Tibial nerve (tissue), 4 donors: ENCODE data around the gene LINC01488. TPM values are rescaled to one million over a fixed set of nuclear protein-coding genes. Genes with fewer than 3 reads are reported as not detected.

Experiments used
- DNase-seq, 2 donors: peaks; one replicate each; pipeline ENCODE4 v3.0.0-alpha.2; 2019; ENCODE audit warnings: low spot score in 2 of 2
- H3K27ac ChIP-seq, 4 donors: fragments of 200-600 bp; sonication (generic) in 3 of 4; one replicate each; pipeline ENCODE4 v1.5.1; 2017 to 2019; ENCODE audit warnings: mild to moderate bottlenecking in 1 of 4
- H3K27me3 ChIP-seq, 2 donors: fragments of 200-600 bp; sonication (generic) in 1 of 2; one replicate each; pipeline versions ENCODE4 v1.5.1 to v1.6.0; 2017 to 2019
- H3K36me3 ChIP-seq, 3 donors: fragments of 200-600 bp; sonication (generic); one replicate each; pipeline ENCODE4 v1.5.1; 2018 to 2019
- H3K4me1 ChIP-seq, 4 donors: fragments of 200-600 bp; sonication (generic) in 3 of 4; one replicate each; pipeline ENCODE4 v1.5.1; 2017 to 2019
- H3K4me3 ChIP-seq, 4 donors: fragments of 200-600 bp; sonication (generic) in 3 of 4; one replicate each; pipeline ENCODE4 v1.5.1; 2017 to 2019; ENCODE audit warnings: mild to moderate bottlenecking in 1 of 4, moderate library complexity in 1 of 4
- H3K9me3 ChIP-seq, 4 donors: fragments of 200-600 bp; sonication (generic) in 3 of 4; one replicate each; pipeline ENCODE4 v1.5.1; 2017 to 2019
- EP300 ChIP-seq, 2 donors: sonication (generic); formaldehyde crosslinking; IDR thresholded peaks; one replicate each; pipeline ENCODE4 v1.6.1; 2017; ENCODE audit warnings: antibody characterized with exemption in 2 of 2, mild to moderate bottlenecking in 1 of 2
- POLR2A ChIP-seq, 2 donors: fragments of 450-650 bp; IDR thresholded peaks; one replicate each; pipeline ENCODE4 v1.6.1; 2017; ENCODE audit warnings: antibody characterized with exemption in 2 of 2, mild to moderate bottlenecking in 2 of 2, moderate library complexity in 2 of 2
- WGBS, 2 donors: methylation state at CpG; one replicate each; pipeline ENCODE4 v1.1.5; 2018; 5-methylcytosine and 5-hydroxymethylcytosine counted together
- total RNA-seq, 4 donors: library from RNA; depleted of rRNA; stranded (reverse); fragments of >200 nt; gene quantifications; one replicate each; pipeline ENCODE4 v1.1.0, GENCODE V29; 2016
- TF ChIP-seq, protein P1 (sequence below), 5 experiments: fragments of 200-600 bp in 3 of 5; fragments of 450-650 bp in 2 of 5; sonication (generic) in 3 of 5; IDR thresholded peaks; one replicate each; pipeline ENCODE4 v1.5.1; 2016 to 2019; ENCODE audit warnings: antibody characterized with exemption in 5 of 5, mild to moderate bottlenecking in 3 of 5, moderate library complexity in 2 of 5

The LINC01488 gene
- total RNA-seq, 4 donors from 2014 or later, result not detected

DNA sequence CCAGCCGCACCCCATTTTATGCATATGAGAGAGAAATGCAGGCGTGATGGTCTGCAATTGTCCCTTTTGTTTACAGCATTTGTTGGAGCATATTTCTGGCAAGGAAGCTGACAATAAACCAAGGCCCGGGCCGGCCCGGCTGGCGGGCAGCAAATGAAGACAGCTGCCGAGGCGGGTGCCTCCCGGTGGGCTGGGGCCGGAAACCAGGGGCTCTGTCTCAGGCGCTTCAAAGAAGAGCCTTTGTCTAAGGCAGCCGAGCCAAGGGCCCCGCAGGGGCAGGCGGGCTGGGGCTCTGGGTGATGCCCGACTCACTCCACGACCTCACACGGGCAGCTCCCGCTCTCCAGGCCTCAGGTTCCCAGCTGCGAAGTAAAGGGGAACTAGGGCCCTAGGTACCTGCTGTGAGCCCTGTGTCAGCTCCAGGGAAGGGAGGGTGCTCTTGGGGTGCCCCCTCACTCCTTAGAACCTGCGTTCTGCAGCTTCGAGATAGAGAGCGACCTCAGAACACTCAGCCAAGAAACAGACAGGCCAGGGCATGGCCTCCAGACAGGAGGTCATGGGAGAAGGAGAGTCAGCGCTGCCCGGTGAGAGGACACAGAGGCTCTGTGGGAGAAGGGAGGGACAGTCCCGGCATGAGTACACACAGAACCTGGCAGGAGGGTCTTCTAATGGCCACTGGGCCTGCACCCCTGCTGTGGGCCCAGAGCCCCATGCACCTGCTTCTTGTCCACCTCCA is 2.4 kb downstream of the LINC01488 start:
- Histone ChIP-seq H3K4me3 (no peak overlapping the region), H3K27ac (peak overlapping the region in 1 of 4 donors; percentile 21), H3K4me1 (peaks cover 0 to 71% (median 34%) of the 10 kb centered on the region in 4 donors), H3K27me3 (no peaks in the 10 kb centered on the region), H3K36me3 (no peaks in the 10 kb centered on the region), H3K9me3 (no peaks in the 10 kb centered on the region)
- no peak for DNase-seq
- WGBS, 2 donors, result 59 to 72% methylated on average over 15 to 25 of the region's 25 CpGs
- TF ChIP-seq EP300 (IDR thresholded peaks at IDR 0.05), result no peak
- TF ChIP-seq, protein P1, sequence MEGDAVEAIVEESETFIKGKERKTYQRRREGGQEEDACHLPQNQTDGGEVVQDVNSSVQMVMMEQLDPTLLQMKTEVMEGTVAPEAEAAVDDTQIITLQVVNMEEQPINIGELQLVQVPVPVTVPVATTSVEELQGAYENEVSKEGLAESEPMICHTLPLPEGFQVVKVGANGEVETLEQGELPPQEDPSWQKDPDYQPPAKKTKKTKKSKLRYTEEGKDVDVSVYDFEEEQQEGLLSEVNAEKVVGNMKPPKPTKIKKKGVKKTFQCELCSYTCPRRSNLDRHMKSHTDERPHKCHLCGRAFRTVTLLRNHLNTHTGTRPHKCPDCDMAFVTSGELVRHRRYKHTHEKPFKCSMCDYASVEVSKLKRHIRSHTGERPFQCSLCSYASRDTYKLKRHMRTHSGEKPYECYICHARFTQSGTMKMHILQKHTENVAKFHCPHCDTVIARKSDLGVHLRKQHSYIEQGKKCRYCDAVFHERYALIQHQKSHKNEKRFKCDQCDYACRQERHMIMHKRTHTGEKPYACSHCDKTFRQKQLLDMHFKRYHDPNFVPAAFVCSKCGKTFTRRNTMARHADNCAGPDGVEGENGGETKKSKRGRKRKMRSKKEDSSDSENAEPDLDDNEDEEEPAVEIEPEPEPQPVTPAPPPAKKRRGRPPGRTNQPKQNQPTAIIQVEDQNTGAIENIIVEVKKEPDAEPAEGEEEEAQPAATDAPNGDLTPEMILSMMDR (IDR thresholded peaks at IDR 0.05), result no peak
- TF ChIP-seq POLR2A (IDR thresholded peaks at IDR 0.05), result no peak

DNA sequence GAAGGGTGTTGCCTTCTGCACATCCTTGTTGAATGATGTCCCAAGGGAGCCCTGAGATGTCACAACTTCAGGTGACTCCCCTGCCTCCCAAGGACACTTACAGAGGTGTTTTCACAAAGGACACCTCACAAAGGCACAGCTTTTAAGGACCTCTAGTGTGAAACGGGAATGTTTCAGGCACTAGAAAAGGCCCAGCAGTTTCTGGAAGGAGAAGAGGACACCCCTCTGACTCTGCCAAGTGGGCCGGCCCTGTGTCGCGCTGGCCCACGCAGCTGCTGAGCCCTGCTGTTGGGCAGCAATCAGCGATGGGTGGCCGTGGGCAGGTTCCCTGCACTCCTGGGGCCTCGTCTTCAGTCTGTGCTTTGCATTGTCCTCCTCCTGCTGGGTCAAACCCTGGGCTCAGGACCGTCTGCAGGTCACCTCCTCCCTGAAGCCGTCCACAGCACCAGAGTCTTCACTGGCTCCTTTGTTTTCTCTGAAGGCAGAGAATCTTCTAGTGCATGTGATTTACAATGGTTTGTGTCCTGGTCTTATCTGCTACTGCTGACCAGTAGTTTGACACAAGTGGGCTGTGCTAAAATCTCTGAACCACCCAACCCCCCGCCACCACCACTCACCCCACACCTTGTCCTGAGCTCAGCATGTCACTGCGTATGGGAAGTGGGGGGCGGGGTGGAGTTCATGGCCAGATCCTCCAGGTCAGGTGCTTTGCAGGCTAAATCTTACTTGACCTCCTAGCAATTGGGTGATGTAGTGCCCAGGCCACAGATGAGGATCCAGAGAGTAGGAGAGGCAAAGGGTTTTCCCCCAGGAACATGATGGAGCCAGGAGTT is 3.2 kb downstream of the LINC01488 start:
- no peaks in the 10 kb centered on the region for H3K9me3 ChIP-seq
- TF ChIP-seq POLR2A (IDR thresholded peaks at IDR 0.05) (no peak), EP300 (IDR thresholded peaks at IDR 0.05) (no peak)
- TF ChIP-seq, protein P1 (IDR thresholded peaks at IDR 0.05), result no peak
- no peak for DNase-seq
- no peaks in the 10 kb centered on the region for H3K27me3 ChIP-seq
- H3K4me1 ChIP-seq, result peaks cover 0 to 74% (median 33%) of the 10 kb centered on the region in 4 donors
- WGBS, 2 donors, result 60 to 62% methylated on average over 12 to 13 of the region's 13 CpGs
- H3K36me3 ChIP-seq, result no peaks in the 10 kb centered on the region
- peak overlapping the region in 2 of 4 donors; percentile 21 to 23 for H3K27ac ChIP-seq
- H3K4me3 ChIP-seq, result no peak overlapping the region

DNA sequence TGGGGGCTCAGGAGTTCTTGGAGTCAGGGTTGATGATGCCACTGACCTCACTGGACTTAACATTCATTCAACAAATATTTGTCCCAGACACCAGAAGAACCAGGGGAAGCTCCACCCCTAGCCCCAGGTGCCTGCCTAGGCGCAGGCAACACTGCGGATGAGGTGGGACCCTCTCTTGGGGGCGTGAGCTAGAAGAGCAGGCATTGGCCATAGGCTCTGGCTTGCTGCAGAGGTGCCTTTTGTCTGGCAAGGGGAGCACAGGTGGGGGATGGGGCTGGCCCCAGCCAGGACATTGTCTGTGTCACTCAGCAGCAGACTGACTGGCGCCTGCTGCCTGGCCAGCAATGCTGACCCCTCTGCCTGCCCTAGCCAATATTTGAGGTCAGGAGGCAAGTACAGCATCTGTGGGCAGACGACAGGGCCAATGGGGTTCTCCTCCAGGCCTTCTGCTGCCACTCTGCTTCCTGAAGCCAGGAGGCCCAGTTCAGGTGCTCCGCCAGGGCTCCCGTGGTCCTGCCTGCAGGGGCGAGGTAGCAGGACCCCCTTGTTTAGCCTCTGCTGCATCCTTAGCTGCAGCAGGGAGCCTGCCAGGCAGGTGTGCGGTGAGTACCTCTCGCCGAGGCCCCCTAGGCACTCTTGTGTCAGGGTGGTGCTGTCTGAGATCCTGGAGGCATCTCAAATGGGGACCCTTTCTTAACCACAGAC is 4.0 kb downstream of the LINC01488 start:
- peaks cover 0 to 67% (median 26%) of the 10 kb centered on the region in 4 donors for H3K4me1 ChIP-seq
- no peaks in the 10 kb centered on the region for H3K36me3 ChIP-seq
- H3K9me3 ChIP-seq, result no peaks in the 10 kb centered on the region
- no peak overlapping the region for H3K4me3 ChIP-seq
- 88 to 95% methylated on average over 4 to 7 of the region's 11 CpGs for WGBS, 2 donors
- no peak for DNase-seq
- H3K27ac ChIP-seq, result peak overlapping the region in 1 of 4 donors; percentile 76
- H3K27me3 ChIP-seq, result no peaks in the 10 kb centered on the region
- TF ChIP-seq POLR2A (IDR thresholded peaks at IDR 0.05), result no peak
- TF ChIP-seq, protein P1 (IDR thresholded peaks at IDR 0.05), result no peak
- TF ChIP-seq EP300 (IDR thresholded peaks at IDR 0.05), result no peak

DNA sequence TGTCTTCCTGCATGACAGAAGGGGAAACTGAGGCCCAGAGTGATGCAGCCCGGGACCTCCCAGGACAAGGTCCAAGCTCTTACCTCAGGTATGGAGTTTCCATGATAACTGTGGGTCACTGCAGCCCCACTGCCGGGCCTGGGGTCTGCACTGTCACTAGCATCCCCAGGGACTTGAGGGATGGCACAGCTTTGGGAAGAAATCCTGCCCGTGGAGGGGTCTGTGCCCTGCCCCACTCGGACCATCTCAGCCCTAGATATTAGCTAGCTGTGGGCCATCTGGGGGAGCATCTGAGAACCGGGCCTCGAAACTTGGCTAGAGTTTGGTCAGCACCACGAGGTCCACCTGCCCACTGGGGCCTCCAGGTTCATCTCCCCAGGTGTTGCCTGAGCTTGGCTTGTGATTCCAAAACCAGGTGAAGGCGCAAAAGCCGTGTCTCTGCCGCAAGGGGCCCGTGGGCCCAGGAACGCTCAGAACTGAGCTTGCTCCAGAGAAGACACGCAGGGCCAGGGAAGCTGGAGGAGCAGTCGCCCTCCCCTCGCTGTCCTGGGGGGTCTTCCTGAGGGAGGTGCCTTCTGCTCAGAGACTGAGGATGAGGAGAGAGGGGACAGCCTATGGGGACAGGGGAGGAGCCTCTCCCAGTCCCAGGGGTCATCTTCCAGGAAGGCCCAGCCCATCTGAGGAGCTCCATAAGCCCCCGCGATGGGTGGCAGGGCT is 4.8 kb downstream of the LINC01488 start:
- no peaks in the 10 kb centered on the region for H3K36me3 ChIP-seq
- TF ChIP-seq POLR2A (IDR thresholded peaks at IDR 0.05) (no peak), EP300 (IDR thresholded peaks at IDR 0.05) (no peak)
- TF ChIP-seq, protein P1 (IDR thresholded peaks at IDR 0.05), result no peak
- peaks cover 0 to 63% (median 24%) of the 10 kb centered on the region in 4 donors for H3K4me1 ChIP-seq
- H3K4me3 ChIP-seq, result no peak overlapping the region
- no peaks in the 10 kb centered on the region for H3K27me3 ChIP-seq
- WGBS, 2 donors, result 67 to 81% methylated on average over 14 to 16 of the region's 17 CpGs
- no peaks in the 10 kb centered on the region for H3K9me3 ChIP-seq
- H3K27ac ChIP-seq, result peak overlapping the region; percentile 39 to 81 (median 68)
- no peak for DNase-seq
